K562 (cell line): Measurements from ENCODE around the gene THYN1. TPM values are rescaled to one million over a fixed set of nuclear protein-coding genes. Genes with fewer than 3 reads are reported as not detected.

Experiments
- BCL6 ChIP-seq: fragments of 250-450 bp; sonication (Bioruptor Pico); IDR thresholded peaks from 2 replicates; pipeline ENCODE4 v1.4.0; 2020
- FOXJ2 ChIP-seq: fragments of 200-800 bp; sonication (Bioruptor generic); IDR thresholded peaks from 2 replicates; pipeline ENCODE4 v1.6.1; 2016; ENCODE audit warnings: missing genetic modification characterization, missing compliant biosample characterization
- HDAC1 ChIP-seq, 2 experiments: fragments of 450-650 bp; IDR thresholded peaks; 2 replicates each; pipeline ENCODE4 v1.6.1; 2016 to 2017; ENCODE audit warnings: inconsistent platforms in 1 of 2, mild to moderate bottlenecking in 1 of 2, moderate library complexity in 1 of 2
- KLF6 ChIP-seq: fragments of 250-450 bp; sonication (Bioruptor Pico); IDR thresholded peaks from 2 replicates; pipeline ENCODE4 v1.4.0; 2020; ENCODE audit warnings: mild to moderate bottlenecking, moderate library complexity, borderline replicate concordance
- NR3C1 ChIP-seq: sonication (generic); formaldehyde crosslinking; IDR thresholded peaks from 2 replicates; pipeline ENCODE4 v1.8.1; 2022; ENCODE audit warnings: missing genetic modification reagents
- PHF8 ChIP-seq: fragments of 200-600 bp; sonication (generic); IDR thresholded peaks from 2 replicates; pipeline ENCODE4 v1.6.1; 2012; ENCODE audit warnings: mixed run types, mild to moderate bottlenecking, inconsistent platforms, low read length, moderate library complexity, borderline replicate concordance
- TCFL5 ChIP-seq: fragments of 250-450 bp; sonication (Bioruptor Pico); conservative IDR thresholded peaks from 2 replicates; pipeline ENCODE4 v1.6.1; 2021; ENCODE audit warnings: mild to moderate bottlenecking, moderate library complexity, matching md5 sums
- U2AF1 ChIP-seq: fragments of 200-400 bp; formaldehyde crosslinking; optimal IDR thresholded peaks from 2 replicates; pipeline ENCODE3; 2017; ENCODE audit warnings: mild to moderate bottlenecking, low read depth, low read length, moderate library complexity
- ZFX ChIP-seq: sonication (generic); formaldehyde crosslinking; IDR thresholded peaks from 2 replicates; pipeline ENCODE4 v1.8.0; 2022; ENCODE audit warnings: mild to moderate bottlenecking, missing genetic modification reagents, moderate library complexity
- ZNF146 ChIP-seq: IDR thresholded peaks from one replicate; pipeline ENCODE4 v1.6.1; 2018; ENCODE audit warnings: missing compliant biosample characterization; ENCODE audit not compliant: unreplicated experiment
- ZNF23 ChIP-seq: fragments of 250-450 bp; sonication (Bioruptor Pico); IDR thresholded peaks from 2 replicates; pipeline ENCODE4 v1.4.0; 2020; ENCODE audit warnings: mild to moderate bottlenecking
- ZNF561 ChIP-seq: fragments of 450-650 bp; formaldehyde crosslinking; conservative IDR thresholded peaks from 2 replicates; pipeline ENCODE4 v1.4.0; 2020; ENCODE audit warnings: mild to moderate bottlenecking, moderate library complexity
- ZNF699 ChIP-seq: fragments of 250-450 bp; sonication (Bioruptor Pico); IDR thresholded peaks from 2 replicates; pipeline ENCODE4 v1.8.0; 2021; ENCODE audit warnings: mild to moderate bottlenecking, moderate library complexity; ENCODE audit not compliant: insufficient replicate concordance
- ZNF764 ChIP-seq: fragments of 250-450 bp; sonication (Bioruptor Pico); IDR thresholded peaks from 2 replicates; pipeline ENCODE4 v1.4.0; 2020; ENCODE audit warnings: low read depth, mild to moderate bottlenecking, moderate library complexity
- ZNF780A ChIP-seq: fragments of 250-450 bp; sonication (Bioruptor Pico); IDR thresholded peaks from 2 replicates; pipeline ENCODE4 v1.5.0; 2021; ENCODE audit warnings: mild to moderate bottlenecking
- polyA plus RNA-seq, 8 experiments: library from polyadenylated mRNA; depleted of rRNA in 4 of 8; stranded (reverse) in 5 of 8; unstranded in 3 of 8; fragments of >200 nt; fragmentation: Nextera tagmentation in 2 of 8; fragmentation: Illumina TruSeq in 1 of 8; extraction: Ambion mirVana in 2 of 8; extraction: Trizol in 1 of 8; gene quantifications; 2 replicates each; pipeline versions ENCODE4 v1.2.1 to v1.2.3, GENCODE V29; 2011 to 2014; ENCODE audit warnings: inconsistent platforms in 1 of 8, missing spikeins in 1 of 8
- total RNA-seq, 7 experiments: library from RNA; depleted of rRNA in 6 of 7; stranded (reverse); fragments of >200 nt in 6 of 7; fragmentation: Illumina TruSeq in 2 of 7; extraction: Trizol in 2 of 7; gene quantifications; 2 replicates each; pipeline versions ENCODE4 v1.2.1 to v1.2.3, GENCODE V29; 2011 to 2021; ENCODE audit warnings: low replicate concordance in 1 of 7
- TF ChIP-seq, protein P1 (sequence below): fragments of 250-450 bp; sonication (Bioruptor Pico); IDR thresholded peaks from 2 replicates; pipeline ENCODE4 v1.8.0; 2021; ENCODE audit warnings: borderline replicate concordance, mild to moderate bottlenecking, moderate library complexity; ENCODE audit not compliant: poor library complexity, severe bottlenecking
- TF ChIP-seq, protein P2 (sequence below): fragments of 250-450 bp; sonication (Bioruptor Pico); IDR thresholded peaks from 2 replicates; pipeline ENCODE4 v1.5.0; 2022; ENCODE audit warnings: mild to moderate bottlenecking
- TF ChIP-seq, protein P3 (sequence below): fragments of 250-450 bp; sonication (Bioruptor Pico); IDR thresholded peaks from 2 replicates; pipeline ENCODE4 v1.4.0; 2020
- TF ChIP-seq, protein P4 (sequence below): sonication (generic); formaldehyde crosslinking; IDR thresholded peaks from 2 replicates; pipeline ENCODE4 v1.8.1; 2022; ENCODE audit warnings: missing genetic modification reagents

Gene THYN1
- total and polyA plus RNA-seq, 9 of the 15 experiments (the other 6 are each of a cell fraction or from before 2014, with no cell fraction given) = 54.9 to 279 (median 104) TPM

DNA sequence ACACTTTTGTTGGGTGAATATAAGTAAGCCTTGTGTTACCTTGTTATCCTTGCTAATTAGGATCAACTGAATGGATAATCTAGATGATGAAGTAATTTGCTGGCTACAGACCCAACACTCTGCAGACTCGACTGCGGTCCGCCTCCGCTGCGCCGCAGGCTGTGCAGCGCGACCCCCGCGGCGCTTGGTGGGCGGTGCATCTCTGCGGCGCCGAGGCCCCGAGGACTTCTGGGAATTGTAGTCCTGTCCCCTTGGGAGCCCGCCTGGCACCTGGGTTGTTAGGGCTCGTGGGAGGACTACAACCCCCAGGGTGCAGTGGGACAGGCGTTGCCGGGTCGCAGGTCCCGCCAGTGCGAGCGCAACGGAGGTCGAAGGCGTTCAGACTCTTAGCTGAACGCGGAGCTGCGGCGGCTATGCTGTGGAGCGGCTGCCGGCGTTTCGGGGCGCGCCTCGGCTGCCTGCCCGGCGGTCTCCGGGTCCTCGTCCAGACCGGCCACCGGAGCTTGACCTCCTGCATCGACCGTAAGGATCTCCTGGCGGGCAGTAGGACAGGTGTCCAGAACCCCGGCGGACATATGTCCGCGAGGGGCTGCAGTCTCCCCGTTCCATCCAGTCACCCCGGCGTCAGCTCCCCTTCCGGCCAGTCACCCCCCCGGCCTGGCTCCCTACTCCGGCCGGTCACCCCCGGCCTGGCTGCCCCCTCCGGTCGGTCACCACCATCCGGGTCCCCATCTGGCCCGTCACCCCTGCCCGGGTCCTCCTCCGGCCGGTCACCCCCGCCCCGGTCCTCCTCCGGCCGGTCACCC is at the start of gene THYN1, which contains the start of gene ACAD8 (continued):
- TF ChIP-seq KLF6 (CRISPR knock-in tag) (no peak), NR3C1 (no peak), ZNF780A (CRISPR knock-in tag) (no peak), BCL6 (CRISPR knock-in tag) (no peak), ZNF699 (CRISPR knock-in tag) (no peak), FOXJ2 (peak; percentile 73), PHF8 (peak; percentile 72; the same call in 1 of the 2 replicates), ZNF764 (CRISPR knock-in tag) (no peak), ZFX (no peak), U2AF1 (no peak), TCFL5 (no peak), ZNF146 (no peak), HDAC1 (IDR thresholded peaks at IDR 0.05) (no peak; a peak in 1 of 4 replicates), ZNF561 (CRISPR knock-in tag) (no peak), ZNF23 (CRISPR knock-in tag) (no peak)
- TF ChIP-seq, protein P1, sequence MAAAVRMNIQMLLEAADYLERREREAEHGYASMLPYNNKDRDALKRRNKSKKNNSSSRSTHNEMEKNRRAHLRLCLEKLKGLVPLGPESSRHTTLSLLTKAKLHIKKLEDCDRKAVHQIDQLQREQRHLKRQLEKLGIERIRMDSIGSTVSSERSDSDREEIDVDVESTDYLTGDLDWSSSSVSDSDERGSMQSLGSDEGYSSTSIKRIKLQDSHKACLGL (CRISPR knock-in tag) = no peak
- TF ChIP-seq, protein P2, sequence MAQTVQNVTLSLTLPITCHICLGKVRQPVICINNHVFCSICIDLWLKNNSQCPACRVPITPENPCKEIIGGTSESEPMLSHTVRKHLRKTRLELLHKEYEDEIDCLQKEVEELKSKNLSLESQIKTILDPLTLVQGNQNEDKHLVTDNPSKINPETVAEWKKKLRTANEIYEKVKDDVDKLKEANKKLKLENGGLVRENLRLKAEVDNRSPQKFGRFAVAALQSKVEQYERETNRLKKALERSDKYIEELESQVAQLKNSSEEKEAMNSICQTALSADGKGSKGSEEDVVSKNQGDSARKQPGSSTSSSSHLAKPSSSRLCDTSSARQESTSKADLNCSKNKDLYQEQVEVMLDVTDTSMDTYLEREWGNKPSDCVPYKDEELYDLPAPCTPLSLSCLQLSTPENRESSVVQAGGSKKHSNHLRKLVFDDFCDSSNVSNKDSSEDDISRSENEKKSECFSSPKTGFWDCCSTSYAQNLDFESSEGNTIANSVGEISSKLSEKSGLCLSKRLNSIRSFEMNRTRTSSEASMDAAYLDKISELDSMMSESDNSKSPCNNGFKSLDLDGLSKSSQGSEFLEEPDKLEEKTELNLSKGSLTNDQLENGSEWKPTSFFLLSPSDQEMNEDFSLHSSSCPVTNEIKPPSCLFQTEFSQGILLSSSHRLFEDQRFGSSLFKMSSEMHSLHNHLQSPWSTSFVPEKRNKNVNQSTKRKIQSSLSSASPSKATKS (CRISPR knock-in tag) = no peak
- TF ChIP-seq, protein P3, sequence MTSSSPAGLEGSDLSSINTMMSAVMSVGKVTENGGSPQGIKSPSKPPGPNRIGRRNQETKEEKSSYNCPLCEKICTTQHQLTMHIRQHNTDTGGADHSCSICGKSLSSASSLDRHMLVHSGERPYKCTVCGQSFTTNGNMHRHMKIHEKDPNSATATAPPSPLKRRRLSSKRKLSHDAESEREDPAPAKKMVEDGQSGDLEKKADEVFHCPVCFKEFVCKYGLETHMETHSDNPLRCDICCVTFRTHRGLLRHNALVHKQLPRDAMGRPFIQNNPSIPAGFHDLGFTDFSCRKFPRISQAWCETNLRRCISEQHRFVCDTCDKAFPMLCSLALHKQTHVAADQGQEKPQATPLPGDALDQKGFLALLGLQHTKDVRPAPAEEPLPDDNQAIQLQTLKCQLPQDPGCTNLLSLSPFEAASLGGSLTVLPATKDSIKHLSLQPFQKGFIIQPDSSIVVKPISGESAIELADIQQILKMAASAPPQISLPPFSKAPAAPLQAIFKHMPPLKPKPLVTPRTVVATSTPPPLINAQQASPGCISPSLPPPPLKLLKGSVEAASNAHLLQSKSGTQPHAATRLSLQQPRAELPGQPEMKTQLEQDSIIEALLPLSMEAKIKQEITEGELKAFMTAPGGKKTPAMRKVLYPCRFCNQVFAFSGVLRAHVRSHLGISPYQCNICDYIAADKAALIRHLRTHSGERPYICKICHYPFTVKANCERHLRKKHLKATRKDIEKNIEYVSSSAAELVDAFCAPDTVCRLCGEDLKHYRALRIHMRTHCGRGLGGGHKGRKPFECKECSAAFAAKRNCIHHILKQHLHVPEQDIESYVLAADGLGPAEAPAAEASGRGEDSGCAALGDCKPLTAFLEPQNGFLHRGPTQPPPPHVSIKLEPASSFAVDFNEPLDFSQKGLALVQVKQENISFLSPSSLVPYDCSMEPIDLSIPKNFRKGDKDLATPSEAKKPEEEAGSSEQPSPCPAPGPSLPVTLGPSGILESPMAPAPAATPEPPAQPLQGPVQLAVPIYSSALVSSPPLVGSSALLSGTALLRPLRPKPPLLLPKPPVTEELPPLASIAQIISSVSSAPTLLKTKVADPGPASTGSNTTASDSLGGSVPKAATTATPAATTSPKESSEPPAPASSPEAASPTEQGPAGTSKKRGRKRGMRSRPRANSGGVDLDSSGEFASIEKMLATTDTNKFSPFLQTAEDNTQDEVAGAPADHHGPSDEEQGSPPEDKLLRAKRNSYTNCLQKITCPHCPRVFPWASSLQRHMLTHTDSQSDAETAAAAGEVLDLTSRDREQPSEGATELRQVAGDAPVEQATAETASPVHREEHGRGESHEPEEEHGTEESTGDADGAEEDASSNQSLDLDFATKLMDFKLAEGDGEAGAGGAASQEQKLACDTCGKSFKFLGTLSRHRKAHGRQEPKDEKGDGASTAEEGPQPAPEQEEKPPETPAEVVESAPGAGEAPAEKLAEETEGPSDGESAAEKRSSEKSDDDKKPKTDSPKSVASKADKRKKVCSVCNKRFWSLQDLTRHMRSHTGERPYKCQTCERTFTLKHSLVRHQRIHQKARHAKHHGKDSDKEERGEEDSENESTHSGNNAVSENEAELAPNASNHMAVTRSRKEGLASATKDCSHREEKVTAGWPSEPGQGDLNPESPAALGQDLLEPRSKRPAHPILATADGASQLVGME (CRISPR knock-in tag) = no peak
- TF ChIP-seq, protein P4, sequence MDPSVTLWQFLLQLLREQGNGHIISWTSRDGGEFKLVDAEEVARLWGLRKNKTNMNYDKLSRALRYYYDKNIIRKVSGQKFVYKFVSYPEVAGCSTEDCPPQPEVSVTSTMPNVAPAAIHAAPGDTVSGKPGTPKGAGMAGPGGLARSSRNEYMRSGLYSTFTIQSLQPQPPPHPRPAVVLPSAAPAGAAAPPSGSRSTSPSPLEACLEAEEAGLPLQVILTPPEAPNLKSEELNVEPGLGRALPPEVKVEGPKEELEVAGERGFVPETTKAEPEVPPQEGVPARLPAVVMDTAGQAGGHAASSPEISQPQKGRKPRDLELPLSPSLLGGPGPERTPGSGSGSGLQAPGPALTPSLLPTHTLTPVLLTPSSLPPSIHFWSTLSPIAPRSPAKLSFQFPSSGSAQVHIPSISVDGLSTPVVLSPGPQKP (CRISPR knock-in tag) = no peak
